Activated CD4-positive, alpha-beta T cell treated with anti-CD3 and anti-CD28 coated beads, Interleukin-2, amount 10 ng/mL, durations not matched to agents 24 days and 14 days (primary cell): ENCODE data around the gene NPL. TPM values are rescaled to one million over a fixed set of nuclear protein-coding genes. Genes with fewer than 3 reads are reported as not detected.
A peak's percentile ranks its signal among the peaks of the same experiment; 100 is the strongest.

Experiments
- DNase-seq: peaks from one replicate; pipeline ENCODE4 v3.0.0; 2022
- H3K27ac Mint-ChIP-seq: one replicate; pipeline ENCODE4 v1.8.0; 2022; ENCODE audit warnings: mild to moderate bottlenecking, mixed read lengths
- H3K27me3 Mint-ChIP-seq: one replicate; pipeline ENCODE4 v1.8.0; 2022; ENCODE audit warnings: mixed read lengths
- H3K36me3 Mint-ChIP-seq: one replicate; pipeline ENCODE4 v1.8.0; 2022; ENCODE audit warnings: low read depth, mild to moderate bottlenecking, mixed read lengths
- H3K4me1 Mint-ChIP-seq: one replicate; pipeline ENCODE4 v1.8.0; 2021; ENCODE audit warnings: mixed read lengths
- H3K4me3 Mint-ChIP-seq: one replicate; pipeline ENCODE4 v1.8.0; 2022; ENCODE audit warnings: mild to moderate bottlenecking, moderate library complexity, mixed read lengths
- H3K9me3 Mint-ChIP-seq: one replicate; pipeline ENCODE4 v1.8.0; 2021; ENCODE audit warnings: mixed read lengths
- intact Hi-C: fragments of 100-400 bp; cut with micrococcal nuclease; formaldehyde crosslinking; loops from one replicate; pipeline ENCODE4 v1.15.1; 2023
- total RNA-seq: library from RNA; stranded (reverse); gene quantifications from 2 replicates; pipeline ENCODE4 v1.2.3, GENCODE V29; 2022

NPL gene
- total RNA-seq, 1 donor from 2014 or later, result 5.5 TPM

GRCh38 chr1:182877842-182878241 is 88.3 kb downstream of the NPL start:
- DNase-seq, result no peak
- Mint-ChIP-seq H3K36me3 (peaks cover 88% of the 10 kb centered on the region), H3K27ac (peak overlapping the region; percentile 78)

More at GRCh38 chr1:182877842-182878241, 88.3 kb downstream of the NPL start:
- H3K9me3 Mint-ChIP-seq, result no peaks in the 10 kb centered on the region
- intact Hi-C loops, result loop anchor here (2.0 kb wide), 1 partner anchor 15 kb away; no protein-coding TSS in a partner anchor
- peaks cover 13% of the 10 kb centered on the region for H3K4me1 Mint-ChIP-seq
- no peaks in the 10 kb centered on the region for H3K27me3 Mint-ChIP-seq
- H3K4me3 Mint-ChIP-seq, result no peak overlapping the region

Other genes with a start within 250 kb of the NPL start
- gene RNASEL, start 200.5 kb upstream of the NPL start, total RNA-seq, result 3.4 and 4.8 TPM in 2 replicates
- gene RGS16, start 185.4 kb upstream of the NPL start, total RNA-seq, result 94.3 and 94.7 TPM in 2 replicates
- not detected in 2 replicates for gene RGS8, start 105.2 kb upstream of the NPL start, total RNA-seq
- gene DHX9, start 49.6 kb downstream of the NPL start, total RNA-seq, result 344 and 355 TPM in 2 replicates
- gene SHCBP1L, start 163.4 kb downstream of the NPL start, total RNA-seq, result not detected in 2 replicates
- 0.30 and 0.33 TPM in 2 replicates for gene LAMC1, start 233.6 kb downstream of the NPL start, total RNA-seq